ENCODE measurements around the gene JPH4. TPM values are rescaled to one million over a fixed set of nuclear protein-coding genes. Genes with fewer than 3 reads are reported as not detected.

Gene JPH4
- total and polyA plus RNA-seq, 2 of the 8 experiments (the other 6 are each of a cell fraction or from before 2014, with no cell fraction given): 23.9 to 46.7 TPM

DNA sequence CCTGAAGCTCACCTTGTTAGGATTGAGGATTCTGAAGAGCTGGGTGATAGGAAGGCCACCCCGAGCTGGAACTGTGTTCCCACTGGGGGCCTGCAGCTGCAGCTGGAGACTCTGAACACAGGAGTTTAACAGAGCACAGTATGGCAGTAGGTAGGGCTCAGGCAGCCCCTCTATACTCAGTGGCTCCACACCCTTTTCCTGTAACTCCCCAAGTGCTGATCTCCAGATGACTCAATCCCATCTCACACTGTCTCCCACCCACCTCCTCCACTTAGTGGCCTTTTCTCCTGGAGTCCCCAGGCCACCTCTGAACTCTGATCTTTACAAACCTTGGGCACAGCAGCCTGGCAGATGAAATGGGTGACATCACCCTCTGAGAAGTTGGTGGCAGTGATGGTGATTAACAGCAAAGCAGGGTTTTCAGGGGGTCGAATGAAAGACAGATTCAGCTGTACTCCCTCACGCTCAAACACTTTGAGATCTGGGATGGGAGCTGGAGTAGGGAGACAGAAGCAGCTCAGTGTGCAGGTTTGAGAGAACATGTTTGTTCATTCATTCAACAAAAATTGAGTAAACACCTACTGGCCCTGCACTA lies 18.6 kb downstream of the JPH4 start:
- no peak overlapping the region for H2BK5ac ChIP-seq (ENCODE audit: low read depth, low read length)
- no peak for TF ChIP-seq GABPA (IDR thresholded peaks at IDR 0.05; ENCODE audit: borderline replicate concordance, insufficient read depth, low read length)
- TF ChIP-seq, protein P1, sequence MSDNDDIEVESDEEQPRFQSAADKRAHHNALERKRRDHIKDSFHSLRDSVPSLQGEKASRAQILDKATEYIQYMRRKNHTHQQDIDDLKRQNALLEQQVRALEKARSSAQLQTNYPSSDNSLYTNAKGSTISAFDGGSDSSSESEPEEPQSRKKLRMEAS (IDR thresholded peaks at IDR 0.05): no peak
- no peak for TF ChIP-seq USF2 (IDR thresholded peaks at IDR 0.05; ENCODE audit: low read length)
- TF ChIP-seq TEAD4 (IDR thresholded peaks at IDR 0.05; ENCODE audit: low read depth, low read length): no peak
- H3K4me1 ChIP-seq (replicated peaks in 1 of 4; ENCODE audit: control insufficient read depth in 3 of 4, insufficient read depth in 4 of 4, low read length in 3 of 4): peaks cover 0 to 14% (median 8%) of the 10 kb centered on the region in 4 experiments; a peak in 6 of 7 replicates
- no peak overlapping the region for H4K5ac ChIP-seq (ENCODE audit: insufficient read length, low read depth, low read length)
- H3K27me3 ChIP-seq (replicated peaks in 1 of 4; ENCODE audit: control insufficient read depth in 3 of 4, extremely low read depth in 1 of 4, insufficient read depth in 3 of 4, low read length in 3 of 4): no peaks in the 10 kb centered on the region
- H3K9ac ChIP-seq (replicated peaks in 1 of 4; ENCODE audit: extremely low read depth in 1 of 4, low read depth in 3 of 4, low read length in 3 of 4): no peak overlapping the region
- no peak overlapping the region for H2AFZ ChIP-seq (ENCODE audit: low read length)
- H3K36me3 ChIP-seq (ENCODE audit: control insufficient read depth in 2 of 4, insufficient read depth in 4 of 4, low read length in 3 of 4): peaks cover 8 to 33% (median 15%) of the 10 kb centered on the region in 4 experiments; a peak in 7 of 8 replicates
- POLR2A ChIA-PET (ENCODE audit: partially characterized antibody): interaction anchor here (1.0 to 52.7 kb wide), 4 partner anchors 7 to 81 kb away, joined by 3 to 1523 read pairs (median 492); partner anchors contain the start of genes AP1G2, NGDN and ZFHX2
- no peak overlapping the region for H2BK20ac ChIP-seq (ENCODE audit: low read length)
- no peak overlapping the region for H2AK5ac ChIP-seq (ENCODE audit: low read depth, low read length)
- DNase-seq (ENCODE audit: low read depth in 1 of 2, low spot score in 2 of 2): no peak
- H3K23ac ChIP-seq (ENCODE audit: insufficient read length): no peak overlapping the region
- H3K79me1 ChIP-seq (ENCODE audit: low read depth, low read length): 0 out of 2 replicates have a peak, but pooled peaks cover 7% of the 10 kb centered on the region
- no peak overlapping the region for H3K4me2 ChIP-seq (ENCODE audit: insufficient read depth in 1 of 2, low read depth in 2 of 2, low read length in 2 of 2)
- no peak overlapping the region for H2BK120ac ChIP-seq (replicated peaks; ENCODE audit: low read depth, low read length)
- no peak overlapping the region for H3K4me3 ChIP-seq (ENCODE audit: extremely low read depth in 1 of 4, insufficient read depth in 2 of 4, low read depth in 3 of 4, low read length in 4 of 4)
- H2BK12ac ChIP-seq (ENCODE audit: low read depth, low read length): no peak overlapping the region
- H4K8ac ChIP-seq (ENCODE audit: extremely low read depth, insufficient read depth, low read length): peak overlapping the region; percentile 35; the same call in 1 of the 2 replicates
- H3K23me2 ChIP-seq (ENCODE audit: low read depth, low read length): peaks cover 7% of the 10 kb centered on the region
- no peak overlapping the region for H3K4ac ChIP-seq (replicated peaks; ENCODE audit: insufficient read length, low read depth, low read length)
- CTCF ChIA-PET (ENCODE audit: partially characterized antibody): interaction anchor here (0.5 to 70.5 kb wide), 28 partner anchors 21 to 399 kb away, joined by 3 to 2092 read pairs (median 4); partner anchors contain the start of genes MYH7, NGDN and PPP1R3E
- H3K9me3 ChIP-seq (ENCODE audit: insufficient read depth in 2 of 2, low read depth in 1 of 2, low read length in 1 of 2): no peaks in the 10 kb centered on the region
- no peak overlapping the region for H4K91ac ChIP-seq (replicated peaks; ENCODE audit: insufficient read length, low read length)
- 76% methylated on average over 3 of the region's 3 CpGs; no CpG with 5 or more reads in 1 of the 2 experiments for WGBS, 2 experiments (ENCODE audit: extremely low coverage in 1 of 2, insufficient coverage in 1 of 2, insufficient read length in 1 of 2, insufficient replicate concordance in 2 of 2, low coverage in 1 of 2, low lambda C conversion rate in 2 of 2, missing lambda C conversion rate in 1 of 2)
- H2BK15ac ChIP-seq (ENCODE audit: low read length): no peak overlapping the region
- H3K14ac ChIP-seq (ENCODE audit: insufficient read length): no peak overlapping the region
- no peak overlapping the region for H3K56ac ChIP-seq (replicated peaks; ENCODE audit: insufficient read length, low read depth, low read length)
- H3K27ac ChIP-seq (ENCODE audit: low read depth, low read length): no peak overlapping the region
- peaks cover 0 to 19% of the 10 kb centered on the region in 2 experiments; a peak in 2 of 4 replicates for H3K79me2 ChIP-seq (ENCODE audit: control insufficient read depth in 1 of 2, insufficient read depth in 2 of 2, low read length in 2 of 2)
- H3K18ac ChIP-seq (ENCODE audit: extremely low read depth, low read length): no peak overlapping the region
- no peak for FAIRE-seq
- peaks cover 0 to 7% of the 10 kb centered on the region in 2 experiments for H4K20me1 ChIP-seq (replicated peaks in 1 of 2; ENCODE audit: control insufficient read depth in 1 of 2, insufficient read depth in 2 of 2, low read length in 2 of 2)

All from H1 (cell line).